HepG2 (cell line): ENCODE measurements around the gene PYGO2. TPM values are rescaled to one million over a fixed set of nuclear protein-coding genes. Genes with fewer than 3 reads are reported as not detected.

Experiments
- CBX2 ChIP-seq, 2 experiments: fragments of 200-600 bp in 1 of 2; sonication (generic); formaldehyde crosslinking in 1 of 2; IDR thresholded peaks; 2 replicates each; pipeline versions ENCODE4 v1.7.0 to v1.8.1; 2018 to 2022; ENCODE audit warnings: low read depth in 2 of 2, low read length in 1 of 2, mild to moderate bottlenecking in 1 of 2, missing genetic modification reagents in 1 of 2
- CREM ChIP-seq, 2 experiments: sonication (generic) in 1 of 2; formaldehyde crosslinking in 1 of 2; IDR thresholded peaks; 2 replicates each; pipeline versions ENCODE4 v1.4.0 to v1.6.1; 2016 to 2020; ENCODE audit warnings: antibody characterized with exemption in 1 of 2, mild to moderate bottlenecking in 1 of 2, missing genetic modification reagents in 1 of 2
- ESRRA ChIP-seq: sonication (generic); formaldehyde crosslinking; IDR thresholded peaks from 2 replicates; pipeline ENCODE4 v1.5.1; 2020; ENCODE audit warnings: mild to moderate bottlenecking, low read depth, missing genetic modification reagents
- FOXK1 ChIP-seq: sonication (generic); formaldehyde crosslinking; IDR thresholded peaks from 2 replicates; pipeline ENCODE4 v1.4.0; 2020; ENCODE audit warnings: low read depth, missing genetic modification reagents, borderline replicate concordance
- HOXA5 ChIP-seq: sonication (generic); formaldehyde crosslinking; IDR thresholded peaks from 2 replicates; pipeline ENCODE4 v1.4.0; 2020; ENCODE audit warnings: missing genetic modification reagents
- IRF2 ChIP-seq: IDR thresholded peaks from 2 replicates; pipeline ENCODE4 v1.6.1; 2018; ENCODE audit warnings: missing genetic modification reagents, missing compliant biosample characterization
- KDM2A ChIP-seq: sonication (generic); formaldehyde crosslinking; IDR thresholded peaks from 2 replicates; pipeline ENCODE4 v1.4.0; 2020; ENCODE audit warnings: low read depth, missing genetic modification reagents, borderline replicate concordance
- MEF2D ChIP-seq: sonication (generic); formaldehyde crosslinking; IDR thresholded peaks from 2 replicates; pipeline ENCODE4 v1.5.1; 2020; ENCODE audit warnings: mild to moderate bottlenecking, missing genetic modification reagents
- NFYB ChIP-seq: sonication (generic); formaldehyde crosslinking; IDR thresholded peaks from 2 replicates; pipeline ENCODE4 v1.4.0; 2020; ENCODE audit warnings: missing genetic modification reagents
- PHF21A ChIP-seq: sonication (generic); formaldehyde crosslinking; IDR thresholded peaks from 2 replicates; pipeline ENCODE4 v1.5.0; 2020; ENCODE audit warnings: mild to moderate bottlenecking, missing genetic modification reagents
- POLR2A ChIP-seq, 2 experiments: IDR thresholded peaks; 2 replicates each; pipeline ENCODE4 v1.6.1; 2011; ENCODE audit warnings: low read depth in 2 of 2, low read length in 2 of 2, mild to moderate bottlenecking in 1 of 2, moderate library complexity in 1 of 2; ENCODE audit not compliant: insufficient read depth in 1 of 2
- RAD21 ChIP-seq: fragments of 450-650 bp; formaldehyde crosslinking; IDR thresholded peaks from 2 replicates; pipeline ENCODE4 v1.5.0; 2020; ENCODE audit warnings: mild to moderate bottlenecking
- SAP130 ChIP-seq: IDR thresholded peaks from 2 replicates; pipeline ENCODE4 v1.6.1; 2016; ENCODE audit warnings: low read depth
- SP2 ChIP-seq: sonication (generic); formaldehyde crosslinking; IDR thresholded peaks from 2 replicates; pipeline ENCODE4 v1.5.1; 2020; ENCODE audit warnings: mild to moderate bottlenecking, missing genetic modification reagents
- TCF12 ChIP-seq, 2 experiments: fragments of 450-650 bp in 1 of 2; sonication (generic) in 1 of 2; formaldehyde crosslinking in 1 of 2; IDR thresholded peaks; 2 replicates each; pipeline versions ENCODE4 v1.6.1 to v1.8.0; 2017 to 2022; ENCODE audit warnings: antibody characterized with exemption in 1 of 2, mild to moderate bottlenecking in 1 of 2, missing genetic modification reagents in 1 of 2, moderate library complexity in 1 of 2
- XRCC5 ChIP-seq: fragments of 200-400 bp; formaldehyde crosslinking; optimal IDR thresholded peaks from 2 replicates; pipeline ENCODE3; 2017; ENCODE audit warnings: mild to moderate bottlenecking, low read length
- ZBTB7B ChIP-seq: sonication (generic); formaldehyde crosslinking; IDR thresholded peaks from 2 replicates; pipeline ENCODE4 v1.4.0; 2020; ENCODE audit warnings: missing genetic modification reagents
- ZNF205 ChIP-seq: IDR thresholded peaks from 2 replicates; pipeline ENCODE4 v1.6.1; 2018; ENCODE audit warnings: missing biosample characterization, missing genetic modification reagents
- ZNF264 ChIP-seq: sonication (generic); formaldehyde crosslinking; IDR thresholded peaks from 2 replicates; pipeline ENCODE4 v1.4.0; 2020; ENCODE audit warnings: missing genetic modification reagents
- ZNF335 ChIP-seq: sonication (generic); formaldehyde crosslinking; IDR thresholded peaks from 2 replicates; pipeline ENCODE4 v1.4.0; 2020; ENCODE audit warnings: missing genetic modification reagents
- ZNF790 ChIP-seq: sonication (generic); formaldehyde crosslinking; IDR thresholded peaks from 2 replicates; pipeline ENCODE4 v1.8.0; 2022; ENCODE audit warnings: missing genetic modification reagents, mild to moderate bottlenecking, borderline replicate concordance
- ZNF841 ChIP-seq: sonication (generic); formaldehyde crosslinking; IDR thresholded peaks from 2 replicates; pipeline ENCODE4 v1.8.1; 2023; ENCODE audit warnings: missing genetic modification reagents, borderline replicate concordance
- polyA plus RNA-seq, 8 experiments: library from polyadenylated mRNA; depleted of rRNA in 3 of 8; stranded (reverse) in 7 of 8; unstranded in 1 of 8; fragments of >200 nt; fragmentation: Illumina TruSeq in 4 of 8; extraction: Trizol in 4 of 8; gene quantifications; 2 replicates each; pipeline versions ENCODE4 v1.2.1 to v1.2.3, GENCODE V29; 2011 to 2016; ENCODE audit warnings: low read depth in 4 of 8, missing spikeins in 1 of 8, mixed read lengths in 1 of 8; ENCODE audit not compliant: insufficient read depth in 1 of 8
- total RNA-seq, 5 experiments: library from RNA; depleted of rRNA; stranded (reverse); fragments of >200 nt; fragmentation: Illumina TruSeq; extraction: Trizol; gene quantifications; 2 replicates each; pipeline ENCODE4 v1.2.3, GENCODE V29; 2016; ENCODE audit warnings: low read depth in 1 of 5
- TF ChIP-seq, protein P1 (sequence below): sonication (generic); formaldehyde crosslinking; IDR thresholded peaks from 2 replicates; pipeline ENCODE4 v1.4.0; 2020; ENCODE audit warnings: missing genetic modification reagents, borderline replicate concordance
- TF ChIP-seq, protein P2 (sequence below): IDR thresholded peaks from 2 replicates; pipeline ENCODE4 v1.6.1; 2018; ENCODE audit warnings: missing genetic modification reagents, mild to moderate bottlenecking, missing compliant biosample characterization
- TF ChIP-seq, protein P3 (sequence below): IDR thresholded peaks from 2 replicates; pipeline ENCODE4 v1.6.1; 2016; ENCODE audit warnings: missing compliant biosample characterization, missing genetic modification reagents, borderline replicate concordance

The PYGO2 gene
- total and polyA plus RNA-seq, 2 of the 13 experiments (the other 11 are each of a cell fraction or from before 2014, with no cell fraction given), result 20.3 to 21.8 TPM

DNA sequence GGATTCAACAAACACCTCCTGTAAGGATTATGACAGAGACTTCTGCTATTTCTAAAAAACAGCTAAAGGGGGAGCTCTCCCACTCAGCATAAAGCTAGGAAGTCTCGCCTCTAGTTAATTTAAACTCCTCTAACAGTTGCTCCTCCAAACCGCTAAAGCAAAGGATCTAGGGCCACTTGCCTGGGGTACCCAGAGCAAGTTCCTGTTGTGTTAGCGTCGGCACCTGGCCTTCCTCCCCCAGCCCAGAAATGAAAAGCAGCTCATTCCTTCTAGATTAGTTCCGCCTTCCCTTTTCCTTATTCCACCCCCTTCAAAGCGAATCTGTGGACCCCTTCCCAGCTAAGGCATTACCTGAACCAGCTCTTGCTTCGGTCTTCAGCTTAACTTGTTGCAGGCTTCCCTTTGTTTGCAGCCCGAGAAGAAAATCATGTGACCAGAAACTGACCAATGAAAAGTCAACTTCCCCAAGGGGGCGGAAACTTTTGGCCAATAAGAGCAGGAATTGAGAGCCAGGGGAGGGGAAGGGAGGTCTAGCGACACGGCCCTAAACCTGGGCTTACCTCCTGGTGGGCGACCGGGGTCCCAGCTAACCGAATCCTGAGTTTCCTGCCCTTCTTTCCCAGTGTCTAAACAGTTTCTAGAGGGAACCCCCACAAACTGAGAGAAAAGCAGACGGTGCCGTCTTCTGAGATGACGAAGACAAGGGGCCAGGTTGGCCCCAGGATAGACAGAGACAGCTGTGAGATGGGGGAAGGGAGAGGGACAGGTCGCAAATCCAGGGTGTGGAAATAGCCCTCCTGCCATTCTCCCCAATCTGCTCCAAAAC, 5.7 kb downstream of the PYGO2 start, which contains the start of gene PBXIP1 (continued):
- TF ChIP-seq PHF21A (CRISPR knock-in tag) (peak; percentile 52; the same call in 1 of the 2 replicates), ZNF841 (CRISPR knock-in tag) (no peak), NFYB (CRISPR knock-in tag) (peak; percentile 85), SAP130 (CRISPR knock-in tag) (peak; percentile 59), ZBTB7B (CRISPR knock-in tag) (peak; percentile 53; the same call in 1 of the 2 replicates), ZNF790 (CRISPR knock-in tag) (no peak), SP2 (CRISPR knock-in tag) (peak; percentile 81), TCF12 (IDR thresholded peaks at IDR 0.05) (no peak), TCF12 (CRISPR knock-in tag; IDR thresholded peaks at IDR 0.05) (no peak), KDM2A (no peak), ESRRA (CRISPR knock-in tag) (no peak), IRF2 (CRISPR knock-in tag) (peak; percentile 47; the same call in 1 of the 2 replicates), ZNF205 (CRISPR knock-in tag) (peak; percentile 37; the same call in 1 of the 2 replicates), CBX2 (IDR thresholded peaks at IDR 0.05; ENCODE audit: low read depth, low read length) (no peak), CBX2 (CRISPR knock-in tag; IDR thresholded peaks at IDR 0.05; ENCODE audit: low read depth) (no peak), ZNF264 (CRISPR knock-in tag) (0 out of 2 replicates have a peak, but pooled peaks have one; percentile 8), CREM (IDR thresholded peaks at IDR 0.05) (peak; percentile 25; the same call in 1 of the 2 replicates), CREM (CRISPR knock-in tag; IDR thresholded peaks at IDR 0.05) (no peak), ZNF335 (CRISPR knock-in tag) (peak; percentile 76; the same call in 1 of the 2 replicates), RAD21 (0 out of 2 replicates have a peak, but pooled peaks have one; percentile 13), HOXA5 (CRISPR knock-in tag) (0 out of 2 replicates have a peak, but pooled peaks have one; percentile 42), POLR2A (IDR thresholded peaks at IDR 0.05; ENCODE audit: insufficient read depth in 1 of 2, low read depth in 2 of 2, low read length in 2 of 2) (peak in 1 of 2 experiments; percentile 55; a peak in 2 of 4 replicates), FOXK1 (CRISPR knock-in tag) (0 out of 2 replicates have a peak, but pooled peaks have one; percentile 21), XRCC5 (peak; percentile 3), MEF2D (CRISPR knock-in tag) (no peak)
- TF ChIP-seq, protein P1, sequence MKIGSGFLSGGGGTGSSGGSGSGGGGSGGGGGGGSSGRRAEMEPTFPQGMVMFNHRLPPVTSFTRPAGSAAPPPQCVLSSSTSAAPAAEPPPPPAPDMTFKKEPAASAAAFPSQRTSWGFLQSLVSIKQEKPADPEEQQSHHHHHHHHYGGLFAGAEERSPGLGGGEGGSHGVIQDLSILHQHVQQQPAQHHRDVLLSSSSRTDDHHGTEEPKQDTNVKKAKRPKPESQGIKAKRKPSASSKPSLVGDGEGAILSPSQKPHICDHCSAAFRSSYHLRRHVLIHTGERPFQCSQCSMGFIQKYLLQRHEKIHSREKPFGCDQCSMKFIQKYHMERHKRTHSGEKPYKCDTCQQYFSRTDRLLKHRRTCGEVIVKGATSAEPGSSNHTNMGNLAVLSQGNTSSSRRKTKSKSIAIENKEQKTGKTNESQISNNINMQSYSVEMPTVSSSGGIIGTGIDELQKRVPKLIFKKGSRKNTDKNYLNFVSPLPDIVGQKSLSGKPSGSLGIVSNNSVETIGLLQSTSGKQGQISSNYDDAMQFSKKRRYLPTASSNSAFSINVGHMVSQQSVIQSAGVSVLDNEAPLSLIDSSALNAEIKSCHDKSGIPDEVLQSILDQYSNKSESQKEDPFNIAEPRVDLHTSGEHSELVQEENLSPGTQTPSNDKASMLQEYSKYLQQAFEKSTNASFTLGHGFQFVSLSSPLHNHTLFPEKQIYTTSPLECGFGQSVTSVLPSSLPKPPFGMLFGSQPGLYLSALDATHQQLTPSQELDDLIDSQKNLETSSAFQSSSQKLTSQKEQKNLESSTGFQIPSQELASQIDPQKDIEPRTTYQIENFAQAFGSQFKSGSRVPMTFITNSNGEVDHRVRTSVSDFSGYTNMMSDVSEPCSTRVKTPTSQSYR (CRISPR knock-in tag), result peak; percentile 51; the same call in 1 of the 2 replicates
- TF ChIP-seq, protein P2, sequence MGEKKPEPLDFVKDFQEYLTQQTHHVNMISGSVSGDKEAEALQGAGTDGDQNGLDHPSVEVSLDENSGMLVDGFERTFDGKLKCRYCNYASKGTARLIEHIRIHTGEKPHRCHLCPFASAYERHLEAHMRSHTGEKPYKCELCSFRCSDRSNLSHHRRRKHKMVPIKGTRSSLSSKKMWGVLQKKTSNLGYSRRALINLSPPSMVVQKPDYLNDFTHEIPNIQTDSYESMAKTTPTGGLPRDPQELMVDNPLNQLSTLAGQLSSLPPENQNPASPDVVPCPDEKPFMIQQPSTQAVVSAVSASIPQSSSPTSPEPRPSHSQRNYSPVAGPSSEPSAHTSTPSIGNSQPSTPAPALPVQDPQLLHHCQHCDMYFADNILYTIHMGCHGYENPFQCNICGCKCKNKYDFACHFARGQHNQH, result 0 out of 2 replicates have a peak, but pooled peaks have one; percentile 42
- TF ChIP-seq, protein P3, sequence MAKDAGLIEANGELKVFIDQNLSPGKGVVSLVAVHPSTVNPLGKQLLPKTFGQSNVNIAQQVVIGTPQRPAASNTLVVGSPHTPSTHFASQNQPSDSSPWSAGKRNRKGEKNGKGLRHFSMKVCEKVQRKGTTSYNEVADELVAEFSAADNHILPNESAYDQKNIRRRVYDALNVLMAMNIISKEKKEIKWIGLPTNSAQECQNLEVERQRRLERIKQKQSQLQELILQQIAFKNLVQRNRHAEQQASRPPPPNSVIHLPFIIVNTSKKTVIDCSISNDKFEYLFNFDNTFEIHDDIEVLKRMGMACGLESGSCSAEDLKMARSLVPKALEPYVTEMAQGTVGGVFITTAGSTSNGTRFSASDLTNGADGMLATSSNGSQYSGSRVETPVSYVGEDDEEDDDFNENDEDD (CRISPR knock-in tag), result no peak
